ENCODE results near the gene MZT2A.
"Not testable (repeated sequence)": the region's sequence is repeated elsewhere in the genome, so short reads cannot be mapped to it uniquely, and the experiment has no call there.

Gene MZT2A

GRCh38 chr2:131492418-131493198, 411 bp upstream of the MZT2A start:
- H3K36me3 ChIP-seq (replicated peaks) = no peaks in the 10 kb centered on the region
- DNase-seq = peak; percentile 89
- peak overlapping the region; percentile 79 for H3K4me3 ChIP-seq (ENCODE audit: low read depth, low read length)
- H3K27ac ChIP-seq = peak overlapping the region; percentile 74
- in situ Hi-C loops (cut with HindIII; ENCODE audit: low pct_ligation_motif_present, low sequenced_read_pairs) = no loop called here
- TF ChIP-seq CTCF (IDR thresholded peaks at IDR 0.05; ENCODE audit: low read depth, low read length, missing control alignments) = peak; percentile 83
- H3K27me3 ChIP-seq (replicated peaks) = no peaks in the 10 kb centered on the region

- H3K36me3 ChIP-seq (replicated peaks); in situ Hi-C loops (cut with HindIII; ENCODE audit: low pct_ligation_motif_present, low sequenced_read_pairs); H3K27me3 ChIP-seq (replicated peaks); H3K27ac ChIP-seq; DNase-seq: not testable (repeated sequence)
- peak overlapping the region; percentile 62 for H3K4me3 ChIP-seq (ENCODE audit: low read depth, low read length)
Observed at GRCh38 chr2:131491469-131491836, 744 bp downstream of the MZT2A start.

- H3K27me3 ChIP-seq (replicated peaks); DNase-seq; in situ Hi-C loops (cut with HindIII; ENCODE audit: low pct_ligation_motif_present, low sequenced_read_pairs); H3K27ac ChIP-seq; H3K36me3 ChIP-seq (replicated peaks): not testable (repeated sequence)
- H3K4me3 ChIP-seq (ENCODE audit: low read depth, low read length) = peak overlapping the region; percentile 62
Observed at GRCh38 chr2:131490616-131491468, 1.4 kb downstream of the MZT2A start.

GRCh38 chr2:131488306-131489205, 3.6 kb downstream of the MZT2A start:
- TF ChIP-seq CTCF (IDR thresholded peaks at IDR 0.05; ENCODE audit: low read depth, low read length, missing control alignments) = no peak
- in situ Hi-C loops (cut with HindIII; ENCODE audit: low pct_ligation_motif_present, low sequenced_read_pairs) = no loop called here
- Histone ChIP-seq H3K27me3 (replicated peaks) (no peaks in the 10 kb centered on the region), H3K4me3 (ENCODE audit: low read depth, low read length) (no peak overlapping the region), H3K27ac (no peak overlapping the region), H3K36me3 (replicated peaks) (no peaks in the 10 kb centered on the region)
- no peak for DNase-seq

GRCh38 chr2:131486201-131486902, 5.8 kb downstream of the MZT2A start:
- H3K27me3 ChIP-seq (replicated peaks); H3K4me3 ChIP-seq (ENCODE audit: low read depth, low read length); in situ Hi-C loops (cut with HindIII; ENCODE audit: low pct_ligation_motif_present, low sequenced_read_pairs); H3K27ac ChIP-seq; H3K36me3 ChIP-seq (replicated peaks); DNase-seq: not testable (repeated sequence)

- H3K27me3 ChIP-seq (replicated peaks); DNase-seq; H3K4me3 ChIP-seq (ENCODE audit: low read depth, low read length); H3K36me3 ChIP-seq (replicated peaks); H3K27ac ChIP-seq; in situ Hi-C loops (cut with HindIII; ENCODE audit: low pct_ligation_motif_present, low sequenced_read_pairs): not testable (repeated sequence)
Observed at GRCh38 chr2:131484906-131485460, 7.2 kb downstream of the MZT2A start.

GRCh38 chr2:131483981-131484820, 8.0 kb downstream of the MZT2A start:
- H3K27me3 ChIP-seq (replicated peaks); H3K36me3 ChIP-seq (replicated peaks); H3K4me3 ChIP-seq (ENCODE audit: low read depth, low read length); H3K27ac ChIP-seq; in situ Hi-C loops (cut with HindIII; ENCODE audit: low pct_ligation_motif_present, low sequenced_read_pairs); DNase-seq: not testable (repeated sequence)

- DNase-seq; H3K4me3 ChIP-seq (ENCODE audit: low read depth, low read length); in situ Hi-C loops (cut with HindIII; ENCODE audit: low pct_ligation_motif_present, low sequenced_read_pairs); H3K36me3 ChIP-seq (replicated peaks); H3K27ac ChIP-seq; H3K27me3 ChIP-seq (replicated peaks): not testable (repeated sequence)
Observed at GRCh38 chr2:131482506-131483155, 9.6 kb downstream of the MZT2A start.

GRCh38 chr2:131480351-131480750, 11.8 kb downstream of the MZT2A start:
- in situ Hi-C loops (cut with HindIII; ENCODE audit: low pct_ligation_motif_present, low sequenced_read_pairs); H3K27ac ChIP-seq; H3K36me3 ChIP-seq (replicated peaks); H3K27me3 ChIP-seq (replicated peaks); DNase-seq; H3K4me3 ChIP-seq (ENCODE audit: low read depth, low read length): not testable (repeated sequence)

GRCh38 chr2:131478850-131479461, 13.2 kb downstream of the MZT2A start:
- in situ Hi-C loops (cut with HindIII; ENCODE audit: low pct_ligation_motif_present, low sequenced_read_pairs) = not testable (repeated sequence)

More at GRCh38 chr2:131478850-131479461, 13.2 kb downstream of the MZT2A start:
- not testable (repeated sequence) for DNase-seq; H3K36me3 ChIP-seq (replicated peaks); H3K27ac ChIP-seq; H3K27me3 ChIP-seq (replicated peaks); H3K4me3 ChIP-seq (ENCODE audit: low read depth, low read length)
